GM12872 (cell line): ENCODE measurements around the gene HEXD.

Experiments
- CTCF ChIP-seq: IDR thresholded peaks from 3 replicates; pipeline ENCODE4 v1.5.1; 2011; ENCODE audit warnings: low read depth, mild to moderate bottlenecking, low read length, moderate library complexity; ENCODE audit not compliant: insufficient read depth

HEXD gene

GRCh38 chr17:82461827-82462524 is 43.8 kb downstream of the HEXD start:
- TF ChIP-seq CTCF: no peak

GRCh38 chr17:82463391-82463790 is 45.2 kb downstream of the HEXD start:
- TF ChIP-seq CTCF: no peak

DNA sequence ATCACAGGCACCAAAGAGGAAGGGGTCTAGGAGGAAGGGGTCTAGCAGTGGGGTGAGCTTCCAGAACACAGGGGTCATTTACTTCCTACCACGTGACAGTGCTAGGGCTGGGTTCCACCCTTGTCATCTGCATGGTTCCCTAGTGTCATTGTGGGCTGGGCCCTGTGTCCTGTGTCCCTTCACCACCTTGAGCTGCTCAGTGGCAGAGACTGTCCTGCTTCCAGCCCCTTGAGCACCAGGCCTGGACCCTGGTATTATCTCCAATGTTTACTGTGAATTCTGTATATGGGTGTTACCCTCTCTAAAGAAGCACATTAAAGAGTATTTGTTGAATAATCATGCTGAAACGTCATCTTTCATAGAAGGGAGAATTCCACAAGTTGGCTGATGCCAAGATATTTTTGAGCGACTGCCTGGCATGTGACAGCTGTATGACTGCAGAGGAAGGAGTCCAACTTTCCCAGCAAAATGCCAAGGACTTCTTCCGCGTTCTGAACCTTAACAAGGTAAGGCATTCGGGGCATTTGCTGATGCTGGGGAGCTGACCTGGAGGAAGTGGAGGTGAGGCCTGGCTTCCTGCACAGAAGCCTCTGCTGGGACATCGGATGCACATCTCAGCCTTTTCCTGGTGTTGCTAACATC is 45.9 kb downstream of the HEXD start:
- TF ChIP-seq CTCF: no peak

DNA sequence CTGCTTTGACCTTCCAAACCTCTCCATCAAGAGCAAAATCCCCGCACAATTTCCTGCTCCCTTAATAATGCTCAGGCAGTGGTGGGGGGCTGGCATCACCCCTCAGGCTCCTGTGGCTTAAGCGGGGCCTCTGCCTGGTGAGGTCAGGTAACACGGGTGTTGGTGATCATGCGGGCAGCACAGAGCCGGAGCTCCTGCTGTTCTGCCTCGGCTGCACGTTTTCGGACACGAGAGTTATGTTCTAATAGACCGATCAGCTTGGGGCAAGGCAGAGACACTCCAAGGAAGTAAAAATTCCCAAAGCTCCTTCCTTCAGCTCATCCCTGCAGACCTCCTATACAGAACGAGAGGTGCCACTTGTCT is 46.4 kb downstream of the HEXD start:
- no peak for TF ChIP-seq CTCF

GRCh38 chr17:82465023-82465603 is 47.0 kb downstream of the HEXD start:
- TF ChIP-seq CTCF: no peak

GRCh38 chr17:82468692-82469091 is 50.5 kb downstream of the HEXD start:
- TF ChIP-seq CTCF: no peak

- TF ChIP-seq CTCF: no peak
Measured at GRCh38 chr17:82470065-82470464, 51.9 kb downstream of the HEXD start.
